SK-N-MC (cell line): ENCODE data around the gene LIPC.

Experiments
- EZH2 ChIP-seq: fragments of 200-600 bp; sonication (generic); IDR thresholded peaks from one replicate; pipeline ENCODE4 v1.6.1; 2017; ENCODE audit warnings: antibody characterized with exemption
- FOXP2 ChIP-seq: optimal IDR thresholded peaks from 2 replicates; pipeline ENCODE3; 2011; ENCODE audit warnings: mild to moderate bottlenecking, moderate library complexity; ENCODE audit not compliant: insufficient read depth; ENCODE audit errors: extremely low read length, control extremely low read depth
- POLR2AphosphoS5 ChIP-seq: IDR thresholded peaks from 2 replicates; pipeline ENCODE4 v1.6.1; 2012; ENCODE audit warnings: mild to moderate bottlenecking, low read depth, low read length, borderline replicate concordance

GRCh38 chr15:58415636-58416035, 16.2 kb upstream of the LIPC start:
- no peak for TF ChIP-seq POLR2AphosphoS5
- TF ChIP-seq EZH2: no peak
- no peak for TF ChIP-seq FOXP2
